Kidney (tissue), 22 donors: ENCODE measurements around the gene ESX1. TPM values are rescaled to one million over a fixed set of nuclear protein-coding genes. Genes with fewer than 3 reads are reported as not detected.

Experiments
- DNase-seq, 5 donors: peaks; one replicate each; pipeline ENCODE4 v3.0.0-alpha.2; 2013 to 2020
- FAIRE-seq: peaks from 2 replicates; lab custom pipeline; 2012; peaks lifted over from hg19 to GRCh38; lab: Jason Lieb, UNC
- H3K27ac ChIP-seq, 2 donors: one replicate each; pipeline ENCODE4 v1.7.0; 2013; ENCODE audit warnings: low read depth in 2 of 2, low read length in 2 of 2, inconsistent platforms in 1 of 2
- H3K27me3 ChIP-seq: one replicate; pipeline ENCODE4 v1.7.1; 2013; ENCODE audit warnings: low read length, inconsistent platforms; ENCODE audit not compliant: control insufficient read depth, insufficient read depth
- H3K36me3 ChIP-seq, 3 donors: one replicate each; pipeline versions ENCODE4 v1.7.0 to v1.7.1; 2013; ENCODE audit warnings: low read length in 3 of 3, control low read depth in 1 of 3, inconsistent platforms in 1 of 3; ENCODE audit not compliant: insufficient read depth in 3 of 3, control insufficient read depth in 2 of 3
- H3K4me1 ChIP-seq, 3 donors: one replicate each; pipeline versions ENCODE4 v1.7.0 to v1.7.1; 2013; ENCODE audit warnings: low read length in 3 of 3, inconsistent platforms in 1 of 3, low read depth in 1 of 3; ENCODE audit not compliant: control insufficient read depth in 2 of 3, insufficient read depth in 2 of 3
- H3K4me3 ChIP-seq, 3 donors: one replicate each; pipeline versions ENCODE4 v1.7.0 to v1.8.1; 2013; ENCODE audit warnings: low read length in 3 of 3, control low read depth in 1 of 3, inconsistent platforms in 1 of 3
- H3K9ac ChIP-seq, 3 donors: one replicate each; pipeline versions ENCODE4 v1.7.0 to v1.7.1; 2013; ENCODE audit warnings: low read length in 3 of 3, control low read depth in 1 of 3, inconsistent platforms in 1 of 3
- H3K9me3 ChIP-seq, 3 donors: one replicate each; pipeline versions ENCODE4 v1.7.0 to v1.7.1; 2013; ENCODE audit warnings: low read length in 3 of 3, control low read depth in 1 of 3, inconsistent platforms in 1 of 3; ENCODE audit not compliant: control insufficient read depth in 2 of 3, insufficient read depth in 1 of 3
- CTCF ChIP-seq: IDR thresholded peaks from 3 replicates; pipeline ENCODE4 v1.5.1; 2012; ENCODE audit warnings: mild to moderate bottlenecking, moderate library complexity, borderline replicate concordance; ENCODE audit not compliant: insufficient read depth; ENCODE audit errors: extremely low read depth
- intact Hi-C: fragments of 100-400 bp; cut with DNase I; formaldehyde crosslinking; loops from one replicate; pipeline ENCODE4 v1.11.1; 2022
- long read RNA-seq, 10 donors: library from polyadenylated mRNA in 1 of 10; unstranded in 1 of 10; transcript quantifications; one replicate each; pipeline ENCODE4 v2.0.0 and lab custom pipeline, GENCODE V29; 2021 to 2026
- polyA plus RNA-seq: library from polyadenylated mRNA; stranded (reverse); fragments of 350-450 nt; fragmentation: Illumina TruSeq; extraction: RNeasy Lipid Tissue Mini Kit (QIAGEN cat#74804); gene quantifications from one replicate; pipeline ENCODE4 v1.2.3, GENCODE V29; 2014; ENCODE audit warnings: low read depth, low replicate concordance; ENCODE audit not compliant: insufficient read depth
- total RNA-seq: library from RNA; stranded (reverse); fragmentation: NEBNext Ultra II Directional; extraction: Animal tissue kit (Norgen Biotek cat#: 25700); gene quantifications from one replicate; pipeline ENCODE4 v1.2.1, GENCODE V29; 2021
- donor health status: control.
- donor health status: control.
- donor health status: control.
- donor health status: control.
- donor health status: control.
- donor health status: DM: yes; HTN: yes; CAD: no.
- donor health status: Normal renal cell carcinoma (clear cell type).

Gene ESX1
- total RNA-seq (not detected), polyA plus RNA-seq (not detected)
- long read RNA-seq, donor 1, result 0 reads
- long read RNA-seq, donor 2, result 0 reads
- long read RNA-seq, donor 3, result 0 reads
- long read RNA-seq, donor 4, result 0 reads
- long read RNA-seq, donor 5, result 0 reads
- long read RNA-seq, donor 6, result 0 reads
- long read RNA-seq, donor 7, result 0 reads
- long read RNA-seq, donor 8, result 0 reads
- long read RNA-seq, donor 9, result 0 reads
- long read RNA-seq, donor 10, result 0 reads

GRCh38 chrX:104254442-104255115, at the start of gene ESX1:
Gene ESX1, minus strand, starts transcription at chrX:104254933. Its CDS starts 84 bp downstream, at chrX:104254849.
- DNase-seq (peak in 4 of 5 donors; percentile 13 to 26 (median 19)), FAIRE-seq (no peak)
- peaks cover 28% of the 10 kb centered on the region for H3K27me3 ChIP-seq
- H3K4me1 ChIP-seq, result no peaks in the 10 kb centered on the region
- no peaks in the 10 kb centered on the region for H3K36me3 ChIP-seq
- no peak within 1 kb of the TSS for H3K9ac ChIP-seq
- no peak within 1 kb of the TSS for H3K27ac ChIP-seq
- H3K4me3 ChIP-seq, result no peak within 1 kb of the TSS
- intact Hi-C loops, result no loop called here
- no peak for TF ChIP-seq CTCF
- no peaks in the 10 kb centered on the region for H3K9me3 ChIP-seq

GRCh38 chrX:104295636-104296035, 40.9 kb upstream of the ESX1 start:
- Histone ChIP-seq H3K27ac (no peak overlapping the region), H3K4me3 (no peak overlapping the region), H3K27me3 (no peaks in the 10 kb centered on the region), H3K9me3 (no peaks in the 10 kb centered on the region), H3K4me1 (no peaks in the 10 kb centered on the region), H3K36me3 (no peaks in the 10 kb centered on the region), H3K9ac (no peak overlapping the region)
- DNase-seq, result no peak
- no peak for FAIRE-seq
- intact Hi-C loops, result no loop called here
- no peak for TF ChIP-seq CTCF

GRCh38 chrX:104288961-104289360, 34.2 kb upstream of the ESX1 start:
- FAIRE-seq (no peak), DNase-seq (no peak)
- no peak overlapping the region for H3K4me3 ChIP-seq
- H3K9ac ChIP-seq, result no peak overlapping the region
- no peak for TF ChIP-seq CTCF
- H3K9me3 ChIP-seq, result no peaks in the 10 kb centered on the region
- H3K36me3 ChIP-seq, result no peaks in the 10 kb centered on the region
- no peaks in the 10 kb centered on the region for H3K4me1 ChIP-seq
- peaks cover 2% of the 10 kb centered on the region for H3K27me3 ChIP-seq
- H3K27ac ChIP-seq, result no peak overlapping the region
- intact Hi-C loops, result no loop called here
